Measurements from ENCODE around the gene HKDC1.

HKDC1 gene

DNA sequence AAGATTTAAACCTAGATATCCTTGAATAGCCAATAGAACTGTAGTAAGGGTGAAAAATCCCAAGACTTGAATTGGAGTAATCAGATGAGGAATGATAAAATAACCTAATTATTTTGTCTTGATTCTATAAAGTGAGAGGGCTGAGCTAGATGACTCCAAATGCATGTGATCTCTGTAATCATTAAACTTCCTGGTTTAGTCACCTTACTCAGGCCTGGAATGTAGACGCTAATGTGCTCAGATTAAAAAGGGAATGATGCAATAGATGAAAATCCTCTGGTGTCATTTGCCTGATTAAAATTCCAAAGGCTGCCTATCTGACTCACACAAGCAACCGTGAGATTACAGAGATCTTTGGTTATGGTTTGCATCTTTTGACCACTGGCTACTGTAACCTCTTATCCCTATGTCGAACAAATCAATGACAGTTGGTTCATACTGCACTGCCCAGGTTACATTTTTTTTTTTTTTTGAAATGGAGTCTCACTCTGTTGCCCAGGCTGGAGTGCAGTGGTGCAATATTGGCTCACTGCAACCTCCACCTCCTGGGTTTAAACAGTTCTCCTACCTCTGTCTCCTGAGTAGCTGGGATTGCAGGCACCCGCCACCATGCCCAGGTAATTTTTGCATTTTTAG, 2.9 kb upstream of the HKDC1 start:
- DNase-seq (ENCODE audit: low read depth): no peak

- no peak for DNase-seq (ENCODE audit: low read depth)
Observed at GRCh38 chr10:69218831-69219230, 1.3 kb upstream of the HKDC1 start.

- DNase-seq (ENCODE audit: low read depth): no peak
Observed at GRCh38 chr10:69220507-69220906, 375 bp downstream of the HKDC1 start.

GRCh38 chr10:69222157-69223027, 2.3 kb downstream of the HKDC1 start:
- DNase-seq (ENCODE audit: low read depth): peak; percentile 57

DNA sequence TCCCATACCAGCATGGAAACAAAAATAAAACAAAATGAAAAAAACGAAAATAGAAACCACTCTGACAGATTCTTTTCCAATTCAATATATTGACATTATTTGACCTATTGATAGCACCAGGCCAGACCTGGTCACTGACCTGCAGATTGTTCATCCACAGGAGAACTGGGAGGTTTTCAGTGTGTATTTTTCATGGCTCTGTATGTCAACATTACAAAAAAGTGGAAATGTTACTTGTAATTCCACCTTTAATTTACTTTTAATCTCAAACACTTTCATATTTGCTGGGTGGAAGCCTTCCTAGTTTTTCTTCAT, 2.9 kb downstream of the HKDC1 start:
- DNase-seq (ENCODE audit: low read depth): no peak

- no peak for DNase-seq (ENCODE audit: low read depth)
Observed at GRCh38 chr10:69224862-69225657, 4.9 kb downstream of the HKDC1 start.

DNA sequence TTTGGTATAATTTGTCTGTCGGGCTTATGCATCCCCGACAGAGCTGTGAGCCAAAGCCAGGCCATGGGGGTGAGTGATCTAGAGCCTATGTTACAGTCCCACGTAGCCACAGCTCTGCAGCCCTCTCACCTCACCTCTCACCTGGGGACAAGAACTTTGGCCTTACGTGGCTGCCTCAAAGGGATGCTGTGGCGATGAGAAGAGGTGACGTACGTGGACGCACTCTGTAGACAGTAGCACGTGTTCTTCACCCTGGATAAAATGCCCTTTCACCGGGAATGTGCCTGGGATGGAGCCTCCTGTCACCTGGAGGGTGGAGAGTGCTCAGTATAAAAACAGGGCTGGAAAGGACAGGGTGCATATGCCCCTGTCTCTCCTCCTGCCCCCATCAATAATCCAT, 5.5 kb downstream of the HKDC1 start:
- DNase-seq (ENCODE audit: low read depth): no peak

- no peak for DNase-seq (ENCODE audit: low read depth)
Observed at GRCh38 chr10:69226919-69227450, 6.9 kb downstream of the HKDC1 start.

GRCh38 chr10:69228151-69228550, 8.0 kb downstream of the HKDC1 start:
- DNase-seq (ENCODE audit: low read depth): no peak

DNA sequence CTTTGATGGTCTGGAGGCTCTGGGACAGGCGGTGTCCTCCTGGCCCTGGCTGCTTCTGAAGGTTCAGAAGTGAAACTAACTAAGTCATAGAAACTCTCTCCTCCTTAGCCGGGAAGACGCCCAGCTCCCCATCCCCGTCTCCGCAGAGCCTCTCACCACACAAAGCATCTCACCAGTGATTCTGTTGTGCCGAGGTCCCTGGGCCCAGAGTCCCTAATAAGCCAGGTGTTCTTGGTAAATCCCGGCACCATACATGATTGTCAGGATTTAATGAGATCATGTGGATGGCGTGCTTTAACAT, 9.4 kb downstream of the HKDC1 start:
- no peak for DNase-seq (ENCODE audit: low read depth)

GRCh38 chr10:69230128-69230527, 10.0 kb downstream of the HKDC1 start:
- DNase-seq (ENCODE audit: low read depth): no peak

DNA sequence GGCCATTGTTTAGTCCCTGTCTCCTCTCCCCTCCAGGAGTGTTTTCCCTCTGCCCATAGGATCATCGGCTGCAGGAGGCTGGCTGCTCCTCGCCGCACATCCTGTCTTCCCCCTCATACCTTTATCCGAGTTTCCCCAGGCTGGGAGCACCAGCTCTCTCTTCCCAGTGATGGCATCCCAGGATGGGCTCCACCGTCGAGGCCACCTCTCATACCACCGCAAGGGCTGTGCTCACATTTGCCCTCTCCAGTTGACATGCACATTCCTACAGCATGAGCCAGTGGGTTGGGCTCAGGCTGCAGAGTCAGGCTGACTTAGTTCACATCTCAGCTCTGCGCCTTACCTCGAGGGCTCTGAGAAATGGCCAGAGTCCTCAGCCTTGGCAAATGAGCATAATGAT, 12.1 kb downstream of the HKDC1 start:
- DNase-seq (ENCODE audit: low read depth): no peak

- DNase-seq (ENCODE audit: low read depth): no peak
Observed at GRCh38 chr10:69232736-69233480, 12.8 kb downstream of the HKDC1 start.

DNA sequence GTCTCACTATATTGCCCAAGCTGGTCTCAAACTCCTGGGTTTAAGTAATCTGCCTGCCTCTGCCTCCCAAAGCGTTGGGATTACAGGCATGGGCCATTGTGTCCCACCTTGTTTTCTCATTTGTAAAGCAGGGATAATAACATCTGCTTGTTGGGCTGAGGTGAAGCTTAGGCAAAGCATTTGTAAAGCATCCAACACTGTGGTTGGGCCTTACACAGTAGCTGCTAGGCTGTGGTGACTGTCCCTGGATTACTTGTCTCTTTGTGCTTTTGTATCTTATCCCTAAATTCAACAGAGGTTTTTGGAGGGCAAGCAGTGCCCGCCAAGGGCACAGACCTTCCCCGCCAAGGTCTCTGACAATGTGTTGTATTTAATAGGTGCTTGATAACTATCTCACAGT, 14.3 kb downstream of the HKDC1 start:
- no peak for DNase-seq (ENCODE audit: low read depth)

GRCh38 chr10:69237528-69238159, 17.5 kb downstream of the HKDC1 start:
- DNase-seq (ENCODE audit: low read depth): peak; percentile 68

DNA sequence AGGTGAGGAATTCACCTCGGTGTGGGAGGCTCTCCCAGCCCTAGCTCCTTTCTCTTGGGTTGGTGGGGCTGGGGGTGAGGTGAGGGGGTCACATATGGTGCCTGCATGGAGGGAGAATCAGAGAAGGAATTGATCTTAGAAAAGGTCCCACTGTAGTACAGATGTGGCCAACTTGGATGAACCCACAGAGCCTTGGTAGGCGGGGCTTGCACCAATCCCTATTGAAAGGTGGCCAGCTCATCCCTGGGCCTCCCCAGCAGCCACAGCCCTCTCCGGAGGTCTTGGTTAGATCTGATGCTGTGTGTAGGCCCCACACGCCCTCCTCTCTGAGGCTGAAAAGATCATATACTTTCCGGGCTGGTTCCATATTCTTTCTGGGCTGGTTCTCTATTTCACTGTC, 19.0 kb downstream of the HKDC1 start:
- DNase-seq (ENCODE audit: low read depth): no peak

- DNase-seq (ENCODE audit: low read depth): no peak
Observed at GRCh38 chr10:69239816-69240434, 19.8 kb downstream of the HKDC1 start.

GRCh38 chr10:69240455-69240854, 20.3 kb downstream of the HKDC1 start:
- no peak for DNase-seq (ENCODE audit: low read depth)

- DNase-seq (ENCODE audit: low read depth): no peak
Observed at GRCh38 chr10:69241575-69241974, 21.4 kb downstream of the HKDC1 start.

DNA sequence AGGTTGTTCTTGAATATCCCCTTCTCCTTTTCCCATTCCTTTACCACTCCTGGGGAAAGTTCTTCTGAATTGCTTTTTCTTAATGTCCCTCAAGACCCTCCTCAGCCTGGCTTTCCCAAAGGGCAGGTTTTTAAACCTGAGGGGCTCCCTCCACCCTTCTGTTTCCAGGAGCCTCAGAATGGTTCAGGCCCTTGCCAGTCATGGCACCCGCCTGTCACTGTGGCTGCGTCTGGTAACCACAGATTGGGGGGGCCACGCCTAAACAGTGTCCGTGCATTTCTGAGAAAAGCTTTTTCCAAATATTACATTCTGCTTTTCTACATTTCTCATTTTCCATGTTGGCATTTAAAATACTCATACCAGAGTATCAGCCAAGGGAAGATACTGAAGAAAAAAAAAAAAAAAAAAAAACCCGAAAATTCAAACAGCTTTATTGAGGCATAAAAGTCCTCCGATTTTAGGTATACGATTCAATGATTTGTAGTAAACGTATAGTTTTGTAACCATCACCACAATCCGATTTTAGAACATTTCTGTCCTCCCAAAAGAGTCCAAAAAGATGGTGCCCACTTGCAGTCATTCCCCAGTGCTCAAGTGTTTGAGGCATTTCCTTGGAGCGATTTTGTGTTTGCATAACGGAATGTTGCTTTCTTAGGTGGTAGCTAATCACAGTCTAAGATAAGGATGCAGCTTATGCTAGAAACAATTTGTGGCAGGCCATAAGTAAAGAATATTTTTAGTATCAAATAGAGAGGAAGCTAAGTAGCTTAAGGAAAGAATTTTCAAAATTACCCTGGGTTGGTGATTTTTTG, 22.1 kb downstream of the HKDC1 start:
- no peak for DNase-seq (ENCODE audit: low read depth)

GRCh38 chr10:69242852-69243212, 22.7 kb downstream of the HKDC1 start:
- DNase-seq (ENCODE audit: low read depth): no peak
